IMR-90 (cell line): Measurements from ENCODE around the gene FGGY. TPM values are rescaled to one million over a fixed set of nuclear protein-coding genes. Genes with fewer than 3 reads are reported as not detected.

Source experiments
- ATAC-seq: fragments of 200-7000 bp; cut with Tn5 transposase; 2 replicates; pipeline ENCODE4 v1.9.1; 2020; ENCODE audit warnings: low read depth, mild to moderate bottlenecking, moderate library complexity
- BruUV-seq: library from RNA; stranded (reverse); fragments of 400-500 nt; replicated peaks from 2 replicates; lab custom pipeline; 2021; lab: Mats Ljungman, UMichigan
- CTCF ChIA-PET: fragments of 300-600 bp; formaldehyde crosslinking; extraction: SDS; loops from one replicate; lab custom pipeline; 2021; ENCODE audit warnings: antibody characterized with exemption; lab: Yijun Ruan, JAX
- POLR2A ChIA-PET: fragments of 300-600 bp; sonication (Branson Sonifier 250); formaldehyde crosslinking; loops from one replicate; lab custom pipeline; 2022; ENCODE audit warnings: antibody characterized with exemption; ENCODE audit not compliant: unreplicated experiment; lab: Charles Lee
- DNase-seq: peaks from one replicate; pipeline ENCODE4 v3.0.0; 2013
- H2AFZ ChIP-seq: replicated peaks from 2 replicates; pipeline ENCODE3; 2013; ENCODE audit warnings: low read length, mild to moderate bottlenecking; ENCODE audit not compliant: poor library complexity
- H2AK5ac ChIP-seq: 2 replicates; pipeline ENCODE4 v1.6.1; 2013; ENCODE audit warnings: low read depth, low read length, inconsistent platforms
- H2AK9ac ChIP-seq: replicated peaks from 2 replicates; pipeline ENCODE3; 2013; ENCODE audit warnings: mild to moderate bottlenecking, low read depth, low read length, moderate library complexity; ENCODE audit not compliant: poor library complexity
- H2BK120ac ChIP-seq: 2 replicates; pipeline ENCODE4 v1.6.1; 2013; ENCODE audit warnings: low read depth, low read length, inconsistent platforms
- H2BK15ac ChIP-seq: 3 replicates; pipeline ENCODE4 v1.6.1; 2013; ENCODE audit warnings: low read depth, low read length, inconsistent platforms
- H2BK20ac ChIP-seq: 2 replicates; pipeline ENCODE4 v1.6.1; 2013; ENCODE audit warnings: low read depth, mild to moderate bottlenecking, inconsistent platforms, low read length, moderate library complexity
- H2BK5ac ChIP-seq: 2 replicates; pipeline ENCODE4 v1.6.1; 2013; ENCODE audit warnings: mild to moderate bottlenecking, low read depth, low read length, inconsistent platforms; ENCODE audit not compliant: poor library complexity, severe bottlenecking
- H3K14ac ChIP-seq: replicated peaks from 2 replicates; pipeline ENCODE4 v1.6.1; 2013; ENCODE audit warnings: low read depth, low read length, inconsistent platforms
- H3K18ac ChIP-seq: 2 replicates; pipeline ENCODE4 v1.6.1; 2013; ENCODE audit warnings: low read depth, low read length, control low read depth
- H3K23ac ChIP-seq: 2 replicates; pipeline ENCODE4 v1.6.1; 2013; ENCODE audit warnings: low read depth, low read length, inconsistent platforms
- H3K27ac ChIP-seq: 2 replicates; pipeline ENCODE4 v1.5.1; 2013; ENCODE audit warnings: mild to moderate bottlenecking, control low read depth, low read length; ENCODE audit not compliant: insufficient read depth
- H3K27me3 ChIP-seq: 2 replicates; pipeline ENCODE4 v1.6.1; 2013; ENCODE audit warnings: low read length; ENCODE audit not compliant: control insufficient read depth, insufficient read depth
- H3K36me3 ChIP-seq: 2 replicates; pipeline ENCODE4 v1.6.1; 2013; ENCODE audit warnings: low read length, mixed read lengths; ENCODE audit not compliant: control insufficient read depth, insufficient read depth
- H3K4ac ChIP-seq: 2 replicates; pipeline ENCODE4 v1.6.1; 2013; ENCODE audit warnings: low read depth, low read length, inconsistent platforms
- H3K4me1 ChIP-seq: 2 replicates; pipeline ENCODE4 v1.6.1; 2013; ENCODE audit warnings: low read length, mixed read lengths; ENCODE audit not compliant: control insufficient read depth, insufficient read depth
- H3K4me2 ChIP-seq: 2 replicates; pipeline ENCODE4 v1.6.1; 2013; ENCODE audit warnings: low read depth, mild to moderate bottlenecking, control low read depth, low read length, moderate library complexity
- H3K4me3 ChIP-seq: 2 replicates; pipeline ENCODE4 v1.5.1; 2013; ENCODE audit warnings: low read depth, mild to moderate bottlenecking, control low read depth, low read length, moderate library complexity; ENCODE audit not compliant: insufficient read depth
- H3K56ac ChIP-seq: 2 replicates; pipeline ENCODE4 v1.6.1; 2013; ENCODE audit warnings: low read length, inconsistent platforms; ENCODE audit not compliant: insufficient read depth; ENCODE audit errors: extremely low read depth
- H3K79me1 ChIP-seq, 2 experiments: 2 replicates each; pipeline ENCODE4 v1.6.1; 2013; ENCODE audit warnings: low read length in 2 of 2, inconsistent platforms in 1 of 2, low read depth in 1 of 2
- H3K9ac ChIP-seq: 2 replicates; pipeline ENCODE4 v1.6.1; 2013; ENCODE audit warnings: low read depth, low read length, control low read depth
- H3K9me1 ChIP-seq: 2 replicates; pipeline ENCODE4 v1.6.1; 2013; ENCODE audit warnings: low read length, inconsistent platforms; ENCODE audit not compliant: insufficient read depth
- H3K9me3 ChIP-seq: 2 replicates; pipeline ENCODE4 v1.6.1; 2013; ENCODE audit warnings: low read length; ENCODE audit not compliant: control insufficient read depth, insufficient read depth
- H4K20me1 ChIP-seq: 2 replicates; pipeline ENCODE4 v1.6.1; 2013; ENCODE audit warnings: low read length, inconsistent platforms; ENCODE audit not compliant: insufficient read depth
- H4K5ac ChIP-seq: 2 replicates; pipeline ENCODE4 v1.6.1; 2013; ENCODE audit warnings: mild to moderate bottlenecking, low read depth, low read length, control low read depth
- H4K8ac ChIP-seq, 2 experiments: 2 replicates each; pipeline ENCODE4 v1.6.1; 2013; ENCODE audit warnings: low read depth in 2 of 2, low read length in 2 of 2, control low read depth in 1 of 2, inconsistent platforms in 1 of 2
- H4K91ac ChIP-seq: 2 replicates; pipeline ENCODE4 v1.6.1; 2013; ENCODE audit warnings: low read depth, low read length, inconsistent platforms; ENCODE audit not compliant: insufficient read depth
- BHLHE40 ChIP-seq: fragments of 150-350 bp; IDR thresholded peaks from 2 replicates; pipeline ENCODE4 v1.6.1; 2016; ENCODE audit warnings: mild to moderate bottlenecking, low read depth, low read length
- CTCF ChIP-seq: conservative IDR thresholded peaks from 2 replicates; pipeline ENCODE4 v1.5.1; 2012; ENCODE audit warnings: mild to moderate bottlenecking, low read depth, low read length, improper control_type of control experiment
- MAFK ChIP-seq: IDR thresholded peaks from 2 replicates; pipeline ENCODE4 v1.6.1; 2012; ENCODE audit warnings: low read depth, low read length, improper control_type of control experiment
- MAZ ChIP-seq: IDR thresholded peaks from 2 replicates; pipeline ENCODE4 v1.6.1; 2012; ENCODE audit warnings: low read depth, mild to moderate bottlenecking, low read length, improper control_type of control experiment, moderate library complexity, borderline replicate concordance
- MXI1 ChIP-seq: IDR thresholded peaks from 2 replicates; pipeline ENCODE4 v1.6.1; 2012; ENCODE audit warnings: low read depth, mild to moderate bottlenecking, low read length, moderate library complexity, borderline replicate concordance
- NFE2L2 ChIP-seq: fragments of 150-350 bp; IDR thresholded peaks from 2 replicates; pipeline ENCODE4 v1.6.1; 2016; ENCODE audit warnings: low read depth, mild to moderate bottlenecking, low read length
- POLR2A ChIP-seq: IDR thresholded peaks from 2 replicates; pipeline ENCODE4 v1.6.1; 2012; ENCODE audit warnings: mild to moderate bottlenecking, low read depth, low read length
- RCOR1 ChIP-seq: IDR thresholded peaks from 2 replicates; pipeline ENCODE4 v1.6.1; 2012; ENCODE audit warnings: mild to moderate bottlenecking, low read length, improper control_type of control experiment; ENCODE audit not compliant: insufficient replicate concordance
- RFX5 ChIP-seq: IDR thresholded peaks from 2 replicates; pipeline ENCODE4 v1.8.0; 2012; ENCODE audit warnings: low read depth, mild to moderate bottlenecking, low read length, moderate library complexity
- USF2 ChIP-seq: fragments of 150-350 bp; IDR thresholded peaks from 2 replicates; pipeline ENCODE4 v1.6.1; 2017; ENCODE audit warnings: mild to moderate bottlenecking, antibody characterized with exemption, low read length, low read depth
- WGBS, 2 experiments: methylation state at CpG; one replicate each; pipeline versions ENCODE4 v1.1.5 to v1.1.7; 2013; ENCODE audit warnings: missing lambda C conversion rate in 2 of 2; ENCODE audit not compliant: insufficient read length in 1 of 2; ENCODE audit errors: extremely low coverage in 2 of 2; 5-methylcytosine and 5-hydroxymethylcytosine counted together
- dilution Hi-C: fragments of 300-500 bp; cut with HindIII; formaldehyde crosslinking; loops from one replicate; pipeline ENCODE4 v1.14.3; 2018; ENCODE audit warnings: low sequenced_read_pairs; ENCODE audit not compliant: unreplicated experiment
- in situ Hi-C: fragments of 300-500 bp; cut with MboI; formaldehyde crosslinking; loops from 3 replicates; pipeline ENCODE4 v1.14.3; 2019; ENCODE audit warnings: low sequenced_read_pairs, inconsistent platforms, mixed read lengths
- intact Hi-C: fragments of 100-400 bp; cut with micrococcal nuclease; formaldehyde crosslinking; loops from 2 replicates; pipeline ENCODE4 v1.10.0; 2022
- polyA plus RNA-seq, 3 experiments: library from polyadenylated mRNA; depleted of rRNA; stranded (reverse); fragments of >200 nt; gene quantifications; 2 replicates each; pipeline ENCODE4 v1.2.3, GENCODE V29; 2012; ENCODE audit warnings: low replicate concordance in 1 of 3
- total RNA-seq: library from RNA; depleted of rRNA; stranded (reverse); fragments of >200 nt; gene quantifications from 2 replicates; pipeline ENCODE4 v1.2.3, GENCODE V29; 2012

FGGY gene
- total and polyA plus RNA-seq, 2 of the 4 experiments (the other 2 are of a cell fraction), result 5.6 to 14.0 TPM

DNA sequence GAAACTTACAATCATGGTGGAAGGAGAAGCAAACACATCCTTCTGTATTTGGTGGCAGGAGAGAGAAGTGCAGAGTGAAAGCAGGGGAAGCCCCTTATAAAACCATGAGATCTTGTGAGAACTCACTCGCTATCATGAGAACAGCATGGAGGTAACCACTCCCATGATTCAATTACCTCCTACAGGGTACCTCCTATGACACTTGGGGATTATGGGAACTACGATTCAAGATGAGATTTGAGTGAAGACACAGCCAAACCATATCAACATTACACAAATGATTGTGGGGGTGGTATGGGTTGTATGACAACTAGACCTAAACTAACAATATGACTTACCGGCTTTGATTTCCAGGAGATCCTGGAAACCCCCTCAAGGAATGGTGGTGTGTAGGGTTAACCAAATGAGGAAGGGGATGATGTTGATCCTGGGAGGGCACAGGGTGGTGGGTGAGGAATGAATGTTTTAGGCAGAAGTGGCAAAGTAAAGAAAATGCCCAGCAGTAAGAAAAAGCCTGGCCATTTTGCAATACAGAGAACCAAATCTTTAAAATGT is 80.5 kb downstream of the FGGY start:
- intact Hi-C loops, result loop anchor here (5.0 kb wide), 1 partner anchor 325 kb away; no protein-coding TSS in a partner anchor
- Histone ChIP-seq H2BK20ac (peak overlapping the region; percentile 31; the same call in 1 of the 2 replicates), H2AK5ac (peak overlapping the region; percentile 80; the same call in 1 of the 2 replicates), H4K8ac (no peak overlapping the region), H3K4me1 (peaks cover 8% of the 10 kb centered on the region), H3K9ac (no peak overlapping the region), H3K27me3 (no peaks in the 10 kb centered on the region), H3K79me1 (no peaks in the 10 kb centered on the region), H3K4ac (no peak overlapping the region), H4K91ac (no peak overlapping the region), H3K23ac (no peak overlapping the region), H3K9me1 (no peaks in the 10 kb centered on the region), H3K56ac (no peak overlapping the region), H2BK5ac (no peak overlapping the region), H4K20me1 (no peaks in the 10 kb centered on the region), H3K4me2 (no peak overlapping the region), H3K36me3 (no peaks in the 10 kb centered on the region), H2BK15ac (0 out of 3 replicates have a peak overlapping the region, but pooled peaks have one; percentile 41), H3K14ac (no peak overlapping the region; the same call in 1 of the 2 replicates), H3K18ac (no peak overlapping the region; the same call in 1 of the 2 replicates), H3K9me3 (no peaks in the 10 kb centered on the region), H2BK120ac (no peak overlapping the region), H4K5ac (no peak overlapping the region), H2AFZ (no peak overlapping the region), H3K27ac (no peak overlapping the region), H3K4me3 (no peak overlapping the region), H2AK9ac (no peak overlapping the region)
- BruUV-seq, result no TSS peak
- ATAC-seq (no peak), DNase-seq (no peak)
- in situ Hi-C loops, result loop anchor here (5.0 kb wide), 1 partner anchor 50 kb away; no protein-coding TSS in a partner anchor
- ChIA-PET CTCF (no interaction called here), POLR2A (no interaction called here)
- TF ChIP-seq RCOR1, result no peak
- TF ChIP-seq CTCF, result no peak
- TF ChIP-seq RFX5, result no peak
- TF ChIP-seq MXI1, result no peak
- TF ChIP-seq USF2, result no peak
- no peak for TF ChIP-seq POLR2A
- TF ChIP-seq NFE2L2, result no peak
- no peak for TF ChIP-seq MAFK
- no peak for TF ChIP-seq MAZ
- TF ChIP-seq BHLHE40, result no peak
- no CpG with 5 or more reads among the region's 3 CpGs for WGBS, 2 experiments
- dilution Hi-C loops, result no loop called here
